HepG2 (cell line): Measurements from ENCODE around the gene MYH10. TPM values are rescaled to one million over a fixed set of nuclear protein-coding genes. Genes with fewer than 3 reads are reported as not detected.

ENCODE experiments used
- DMAP1 ChIP-seq: IDR thresholded peaks from 2 replicates; pipeline ENCODE4 v1.6.1; 2016
- GABPB1 ChIP-seq: IDR thresholded peaks from 2 replicates; pipeline ENCODE4 v1.6.1; 2016; ENCODE audit warnings: mild to moderate bottlenecking, missing genetic modification reagents, moderate library complexity, missing compliant biosample characterization
- HNRNPK ChIP-seq: fragments of 200-400 bp; formaldehyde crosslinking; IDR thresholded peaks from 2 replicates; pipeline ENCODE4 v1.6.1; 2018; ENCODE audit warnings: low read length, low read depth, moderate library complexity, mild to moderate bottlenecking; ENCODE audit not compliant: poor library complexity, severe bottlenecking
- JARID2 ChIP-seq: sonication (generic); formaldehyde crosslinking; IDR thresholded peaks from 2 replicates; pipeline ENCODE4 v1.8.1; 2023; ENCODE audit warnings: missing genetic modification reagents, inconsistent platforms; ENCODE audit not compliant: insufficient replicate concordance
- KAT7 ChIP-seq: IDR thresholded peaks from 2 replicates; pipeline ENCODE4 v1.6.1; 2018; ENCODE audit warnings: borderline replicate concordance, missing compliant biosample characterization
- KDM2A ChIP-seq: sonication (generic); formaldehyde crosslinking; IDR thresholded peaks from 2 replicates; pipeline ENCODE4 v1.4.0; 2020; ENCODE audit warnings: low read depth, missing genetic modification reagents, borderline replicate concordance
- POLR2AphosphoS5 ChIP-seq: IDR thresholded peaks from 2 replicates; pipeline ENCODE4 v1.6.1; 2012; ENCODE audit warnings: low read depth, low read length
- ZFYVE20 ChIP-seq: sonication (generic); formaldehyde crosslinking; IDR thresholded peaks from 2 replicates; pipeline ENCODE4 v1.8.0; 2023; ENCODE audit warnings: low read depth, mild to moderate bottlenecking, moderate library complexity, missing genetic modification reagents, borderline replicate concordance
- ZNF253 ChIP-seq: sonication (generic); formaldehyde crosslinking; IDR thresholded peaks from 2 replicates; pipeline ENCODE4 v1.8.0; 2022; ENCODE audit warnings: mild to moderate bottlenecking, missing genetic modification reagents, borderline replicate concordance
- ZNF850 ChIP-seq: sonication (generic); formaldehyde crosslinking; conservative IDR thresholded peaks from 2 replicates; pipeline ENCODE4 v1.9.0; 2021; ENCODE audit warnings: mild to moderate bottlenecking, missing genetic modification reagents
- polyA plus RNA-seq, 8 experiments: library from polyadenylated mRNA; depleted of rRNA in 3 of 8; stranded (reverse) in 7 of 8; unstranded in 1 of 8; fragments of >200 nt; fragmentation: Illumina TruSeq in 4 of 8; extraction: Trizol in 4 of 8; gene quantifications; 2 replicates each; pipeline versions ENCODE4 v1.2.1 to v1.2.3, GENCODE V29; 2011 to 2016; ENCODE audit warnings: low read depth in 4 of 8, missing spikeins in 1 of 8, mixed read lengths in 1 of 8; ENCODE audit not compliant: insufficient read depth in 1 of 8
- total RNA-seq, 5 experiments: library from RNA; depleted of rRNA; stranded (reverse); fragments of >200 nt; fragmentation: Illumina TruSeq; extraction: Trizol; gene quantifications; 2 replicates each; pipeline ENCODE4 v1.2.3, GENCODE V29; 2016; ENCODE audit warnings: low read depth in 1 of 5
- TF ChIP-seq, protein P1 (sequence below): sonication (generic); formaldehyde crosslinking; IDR thresholded peaks from 2 replicates; pipeline ENCODE4 v1.9.0; 2021; ENCODE audit warnings: mild to moderate bottlenecking, missing genetic modification reagents
- TF ChIP-seq, protein P2 (sequence below): sonication (generic); formaldehyde crosslinking; IDR thresholded peaks from 2 replicates; pipeline ENCODE4 v1.4.0; 2020; ENCODE audit warnings: mild to moderate bottlenecking, missing genetic modification reagents, borderline replicate concordance
- TF ChIP-seq, protein P3 (sequence below): sonication (generic); formaldehyde crosslinking; IDR thresholded peaks from 2 replicates; pipeline ENCODE4 v1.8.1; 2022; ENCODE audit warnings: low read depth, mild to moderate bottlenecking, missing genetic modification reagents
- TF ChIP-seq, protein P4 (sequence below): sonication (generic); formaldehyde crosslinking; conservative IDR thresholded peaks from 2 replicates; pipeline ENCODE4 v1.4.0; 2020; ENCODE audit warnings: missing genetic modification reagents

MYH10 gene
- total and polyA plus RNA-seq, 2 of the 13 experiments (the other 11 are each of a cell fraction or from before 2014, with no cell fraction given), result 43.4 to 68.6 TPM

DNA sequence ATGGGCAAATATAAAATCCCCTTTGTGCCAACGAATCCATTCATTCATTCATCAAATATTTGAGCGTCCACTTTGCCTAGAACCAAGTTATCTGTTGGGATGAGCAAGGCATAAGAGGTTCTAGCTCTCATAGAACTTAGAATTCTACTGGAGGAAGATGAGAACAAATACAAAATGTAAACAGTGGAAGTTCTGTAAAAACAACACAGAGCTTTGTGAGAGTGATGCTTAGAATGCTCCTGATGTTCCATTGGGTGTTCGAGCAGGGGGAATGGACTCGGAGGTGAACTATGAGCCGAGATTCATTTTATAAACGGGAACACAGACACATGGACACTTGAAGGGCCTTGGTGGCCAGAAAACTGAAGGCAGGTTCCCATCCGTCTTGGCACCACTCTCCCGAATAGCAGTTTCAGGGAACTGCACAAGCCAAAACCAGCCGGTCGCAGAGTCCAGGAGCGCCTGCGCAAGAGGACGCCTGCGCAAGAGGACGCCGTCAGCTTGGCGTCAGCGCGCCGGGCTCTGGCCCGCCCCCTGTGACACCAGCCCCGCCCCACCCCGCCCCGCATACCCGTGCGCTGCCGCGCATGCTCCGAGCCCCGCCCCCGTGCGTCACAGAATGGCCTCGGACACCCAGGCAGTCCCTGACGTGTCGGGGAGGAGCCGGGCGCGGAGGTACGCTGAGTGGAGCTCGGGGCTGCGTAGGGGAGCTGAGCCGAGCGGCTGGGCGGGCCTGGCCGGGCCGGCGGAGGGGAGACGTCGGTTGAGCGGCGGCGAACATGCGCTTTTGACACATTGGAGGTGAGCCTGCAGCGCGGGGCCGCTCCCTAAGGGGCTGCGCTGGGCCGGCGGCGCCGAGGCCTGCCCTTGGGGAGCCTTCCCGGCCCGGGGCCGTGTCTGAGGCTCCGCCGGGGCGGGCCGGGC lies 195.0 kb downstream of the MYH10 start, which contains the start of gene NDEL1 (continued):
- TF ChIP-seq, protein P1, sequence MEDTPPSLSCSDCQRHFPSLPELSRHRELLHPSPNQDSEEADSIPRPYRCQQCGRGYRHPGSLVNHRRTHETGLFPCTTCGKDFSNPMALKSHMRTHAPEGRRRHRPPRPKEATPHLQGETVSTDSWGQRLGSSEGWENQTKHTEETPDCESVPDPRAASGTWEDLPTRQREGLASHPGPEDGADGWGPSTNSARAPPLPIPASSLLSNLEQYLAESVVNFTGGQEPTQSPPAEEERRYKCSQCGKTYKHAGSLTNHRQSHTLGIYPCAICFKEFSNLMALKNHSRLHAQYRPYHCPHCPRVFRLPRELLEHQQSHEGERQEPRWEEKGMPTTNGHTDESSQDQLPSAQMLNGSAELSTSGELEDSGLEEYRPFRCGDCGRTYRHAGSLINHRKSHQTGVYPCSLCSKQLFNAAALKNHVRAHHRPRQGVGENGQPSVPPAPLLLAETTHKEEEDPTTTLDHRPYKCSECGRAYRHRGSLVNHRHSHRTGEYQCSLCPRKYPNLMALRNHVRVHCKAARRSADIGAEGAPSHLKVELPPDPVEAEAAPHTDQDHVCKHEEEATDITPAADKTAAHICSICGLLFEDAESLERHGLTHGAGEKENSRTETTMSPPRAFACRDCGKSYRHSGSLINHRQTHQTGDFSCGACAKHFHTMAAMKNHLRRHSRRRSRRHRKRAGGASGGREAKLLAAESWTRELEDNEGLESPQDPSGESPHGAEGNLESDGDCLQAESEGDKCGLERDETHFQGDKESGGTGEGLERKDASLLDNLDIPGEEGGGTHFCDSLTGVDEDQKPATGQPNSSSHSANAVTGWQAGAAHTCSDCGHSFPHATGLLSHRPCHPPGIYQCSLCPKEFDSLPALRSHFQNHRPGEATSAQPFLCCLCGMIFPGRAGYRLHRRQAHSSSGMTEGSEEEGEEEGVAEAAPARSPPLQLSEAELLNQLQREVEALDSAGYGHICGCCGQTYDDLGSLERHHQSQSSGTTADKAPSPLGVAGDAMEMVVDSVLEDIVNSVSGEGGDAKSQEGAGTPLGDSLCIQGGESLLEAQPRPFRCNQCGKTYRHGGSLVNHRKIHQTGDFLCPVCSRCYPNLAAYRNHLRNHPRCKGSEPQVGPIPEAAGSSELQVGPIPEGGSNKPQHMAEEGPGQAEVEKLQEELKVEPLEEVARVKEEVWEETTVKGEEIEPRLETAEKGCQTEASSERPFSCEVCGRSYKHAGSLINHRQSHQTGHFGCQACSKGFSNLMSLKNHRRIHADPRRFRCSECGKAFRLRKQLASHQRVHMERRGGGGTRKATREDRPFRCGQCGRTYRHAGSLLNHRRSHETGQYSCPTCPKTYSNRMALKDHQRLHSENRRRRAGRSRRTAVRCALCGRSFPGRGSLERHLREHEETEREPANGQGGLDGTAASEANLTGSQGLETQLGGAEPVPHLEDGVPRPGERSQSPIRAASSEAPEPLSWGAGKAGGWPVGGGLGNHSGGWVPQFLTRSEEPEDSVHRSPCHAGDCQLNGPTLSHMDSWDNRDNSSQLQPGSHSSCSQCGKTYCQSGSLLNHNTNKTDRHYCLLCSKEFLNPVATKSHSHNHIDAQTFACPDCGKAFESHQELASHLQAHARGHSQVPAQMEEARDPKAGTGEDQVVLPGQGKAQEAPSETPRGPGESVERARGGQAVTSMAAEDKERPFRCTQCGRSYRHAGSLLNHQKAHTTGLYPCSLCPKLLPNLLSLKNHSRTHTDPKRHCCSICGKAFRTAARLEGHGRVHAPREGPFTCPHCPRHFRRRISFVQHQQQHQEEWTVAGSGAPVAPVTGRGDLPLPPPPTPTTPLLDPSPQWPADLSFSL (CRISPR knock-in tag), result no peak
- TF ChIP-seq HNRNPK (peak; percentile 24), GABPB1 (CRISPR knock-in tag) (peak; percentile 62; the same call in 1 of the 2 replicates), JARID2 (CRISPR knock-in tag) (no peak), ZNF253 (CRISPR knock-in tag) (0 out of 2 replicates have a peak, but pooled peaks have one; percentile 23), ZFYVE20 (CRISPR knock-in tag) (no peak), POLR2AphosphoS5 (peak; percentile 93), KDM2A (peak; percentile 67), DMAP1 (CRISPR knock-in tag) (peak; percentile 39; the same call in 1 of the 2 replicates), KAT7 (CRISPR knock-in tag) (peak; percentile 11; the same call in 1 of the 2 replicates), ZNF850 (CRISPR knock-in tag) (no peak)
- TF ChIP-seq, protein P2, sequence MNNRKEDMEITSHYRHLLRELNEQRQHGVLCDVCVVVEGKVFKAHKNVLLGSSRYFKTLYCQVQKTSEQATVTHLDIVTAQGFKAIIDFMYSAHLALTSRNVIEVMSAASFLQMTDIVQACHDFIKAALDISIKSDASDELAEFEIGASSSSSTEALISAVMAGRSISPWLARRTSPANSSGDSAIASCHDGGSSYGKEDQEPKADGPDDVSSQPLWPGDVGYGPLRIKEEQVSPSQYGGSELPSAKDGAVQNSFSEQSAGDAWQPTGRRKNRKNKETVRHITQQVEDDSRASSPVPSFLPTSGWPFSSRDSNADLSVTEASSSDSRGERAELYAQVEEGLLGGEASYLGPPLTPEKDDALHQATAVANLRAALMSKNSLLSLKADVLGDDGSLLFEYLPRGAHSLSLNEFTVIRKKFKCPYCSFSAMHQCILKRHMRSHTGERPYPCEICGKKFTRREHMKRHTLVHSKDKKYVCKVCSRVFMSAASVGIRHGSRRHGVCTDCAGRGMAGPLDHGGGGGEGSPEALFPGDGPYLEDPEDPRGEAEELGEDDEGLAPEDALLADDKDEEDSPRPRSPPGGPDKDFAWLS (CRISPR knock-in tag), result peak; percentile 17; the same call in 1 of the 2 replicates
- TF ChIP-seq, protein P3, sequence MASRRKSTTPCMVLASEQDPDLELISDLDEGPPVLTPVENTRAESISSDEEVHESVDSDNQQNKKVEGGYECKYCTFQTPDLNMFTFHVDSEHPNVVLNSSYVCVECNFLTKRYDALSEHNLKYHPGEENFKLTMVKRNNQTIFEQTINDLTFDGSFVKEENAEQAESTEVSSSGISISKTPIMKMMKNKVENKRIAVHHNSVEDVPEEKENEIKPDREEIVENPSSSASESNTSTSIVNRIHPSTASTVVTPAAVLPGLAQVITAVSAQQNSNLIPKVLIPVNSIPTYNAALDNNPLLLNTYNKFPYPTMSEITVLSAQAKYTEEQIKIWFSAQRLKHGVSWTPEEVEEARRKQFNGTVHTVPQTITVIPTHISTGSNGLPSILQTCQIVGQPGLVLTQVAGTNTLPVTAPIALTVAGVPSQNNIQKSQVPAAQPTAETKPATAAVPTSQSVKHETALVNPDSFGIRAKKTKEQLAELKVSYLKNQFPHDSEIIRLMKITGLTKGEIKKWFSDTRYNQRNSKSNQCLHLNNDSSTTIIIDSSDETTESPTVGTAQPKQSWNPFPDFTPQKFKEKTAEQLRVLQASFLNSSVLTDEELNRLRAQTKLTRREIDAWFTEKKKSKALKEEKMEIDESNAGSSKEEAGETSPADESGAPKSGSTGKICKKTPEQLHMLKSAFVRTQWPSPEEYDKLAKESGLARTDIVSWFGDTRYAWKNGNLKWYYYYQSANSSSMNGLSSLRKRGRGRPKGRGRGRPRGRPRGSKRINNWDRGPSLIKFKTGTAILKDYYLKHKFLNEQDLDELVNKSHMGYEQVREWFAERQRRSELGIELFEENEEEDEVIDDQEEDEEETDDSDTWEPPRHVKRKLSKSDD, result no peak
- TF ChIP-seq, protein P4, sequence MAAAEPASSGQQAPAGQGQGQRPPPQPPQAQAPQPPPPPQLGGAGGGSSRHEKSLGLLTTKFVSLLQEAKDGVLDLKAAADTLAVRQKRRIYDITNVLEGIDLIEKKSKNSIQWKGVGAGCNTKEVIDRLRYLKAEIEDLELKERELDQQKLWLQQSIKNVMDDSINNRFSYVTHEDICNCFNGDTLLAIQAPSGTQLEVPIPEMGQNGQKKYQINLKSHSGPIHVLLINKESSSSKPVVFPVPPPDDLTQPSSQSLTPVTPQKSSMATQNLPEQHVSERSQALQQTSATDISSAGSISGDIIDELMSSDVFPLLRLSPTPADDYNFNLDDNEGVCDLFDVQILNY (CRISPR knock-in tag), result no peak
